ENCODE results near the gene VIL1. TPM values are rescaled to one million over a fixed set of nuclear protein-coding genes. Genes with fewer than 3 reads are reported as not detected.

The VIL1 gene
- total RNA-seq, 1 donor from 2014 or later, result not detected

GRCh38 chr2:218485986-218486667 lies 67.2 kb downstream of the VIL1 start:
- no peak for DNase-seq (ENCODE audit: low read depth, low spot score)

- no peak for DNase-seq (ENCODE audit: low read depth, low spot score)
Observed at GRCh38 chr2:218500501-218501060, 81.7 kb downstream of the VIL1 start.

- peak; percentile 60 for DNase-seq (ENCODE audit: low read depth, low spot score)
Observed at GRCh38 chr2:218501665-218502064, 82.7 kb downstream of the VIL1 start.

Other genes with a start within 250 kb of the VIL1 start
- 402 and 446 TPM in 2 replicates for gene ARPC2, start 201.9 kb upstream of the VIL1 start, total RNA-seq
- 0.07 TPM in 2 replicates for gene GPBAR1, start 158.1 kb upstream of the VIL1 start, total RNA-seq
- 162 and 199 TPM in 2 replicates for gene AAMP, start 149.0 kb upstream of the VIL1 start, total RNA-seq
- 18.0 and 20.1 TPM in 2 replicates for gene PNKD, start 148.6 kb upstream of the VIL1 start, total RNA-seq
- 128 and 169 TPM in 2 replicates for gene TMBIM1, start 126.6 kb upstream of the VIL1 start, total RNA-seq
- gene CATIP, start 62.3 kb upstream of the VIL1 start, total RNA-seq, result not detected in 2 replicates
- 0.04 TPM in 1 of 2 replicates, not detected in the other for gene SLC11A1, start 36.9 kb upstream of the VIL1 start, total RNA-seq
- 51.0 and 73.3 TPM in 2 replicates for gene CTDSP1, start 19.3 kb upstream of the VIL1 start, total RNA-seq
- gene USP37, start 149.2 kb downstream of the VIL1 start, total RNA-seq, result 7.9 and 11.8 TPM in 2 replicates
- 49.5 and 64.3 TPM in 2 replicates for gene CNOT9, start 149.7 kb downstream of the VIL1 start, total RNA-seq
- 1.6 and 3.0 TPM in 2 replicates for gene PLCD4, start 188.8 kb downstream of the VIL1 start, total RNA-seq
- 7.5 and 11.7 TPM in 2 replicates for gene ZNF142, start 240.5 kb downstream of the VIL1 start, total RNA-seq
- 33.9 and 57.8 TPM in 2 replicates for gene BCS1L, start 240.6 kb downstream of the VIL1 start, total RNA-seq

All from pulmonary artery endothelial cell (primary cell).